Measurements from ENCODE around the gene SUV39H2. TPM values are rescaled to one million over a fixed set of nuclear protein-coding genes. Genes with fewer than 3 reads are reported as not detected.

The SUV39H2 gene
- total RNA-seq, 1 donor from 2014 or later: 8.1 TPM

DNA sequence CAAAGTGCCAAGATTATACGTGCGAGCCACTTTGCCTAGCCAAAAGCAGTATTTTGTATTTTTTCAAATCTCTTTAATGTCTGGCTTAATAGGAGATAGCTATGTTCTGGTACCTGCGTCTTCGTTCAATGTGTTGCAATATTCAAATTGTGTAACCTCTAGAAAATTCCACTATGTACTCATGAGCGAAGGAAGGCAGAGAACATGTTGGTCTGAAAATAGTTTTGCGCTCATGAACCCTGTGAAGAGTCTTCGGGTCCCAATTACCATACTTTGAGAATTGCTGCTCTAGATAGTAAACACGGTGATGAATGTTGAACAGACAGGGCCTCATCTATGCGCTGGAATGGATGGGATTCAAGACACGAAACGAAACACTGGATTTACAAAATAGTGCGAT is 2.7 kb upstream of the SUV39H2 start:
- ATAC-seq (ENCODE audit: low read depth): no peak
- Mint-ChIP-seq H3K27ac (no peak overlapping the region), H3K4me3 (peak overlapping the region; percentile 12), H3K27me3 (no peaks in the 10 kb centered on the region), H3K9me3 (no peaks in the 10 kb centered on the region), H3K36me3 (ENCODE audit: low read depth) (peaks cover 12% of the 10 kb centered on the region), H3K4me1 (peaks cover 25% of the 10 kb centered on the region)
- TF ChIP-seq, protein P1, sequence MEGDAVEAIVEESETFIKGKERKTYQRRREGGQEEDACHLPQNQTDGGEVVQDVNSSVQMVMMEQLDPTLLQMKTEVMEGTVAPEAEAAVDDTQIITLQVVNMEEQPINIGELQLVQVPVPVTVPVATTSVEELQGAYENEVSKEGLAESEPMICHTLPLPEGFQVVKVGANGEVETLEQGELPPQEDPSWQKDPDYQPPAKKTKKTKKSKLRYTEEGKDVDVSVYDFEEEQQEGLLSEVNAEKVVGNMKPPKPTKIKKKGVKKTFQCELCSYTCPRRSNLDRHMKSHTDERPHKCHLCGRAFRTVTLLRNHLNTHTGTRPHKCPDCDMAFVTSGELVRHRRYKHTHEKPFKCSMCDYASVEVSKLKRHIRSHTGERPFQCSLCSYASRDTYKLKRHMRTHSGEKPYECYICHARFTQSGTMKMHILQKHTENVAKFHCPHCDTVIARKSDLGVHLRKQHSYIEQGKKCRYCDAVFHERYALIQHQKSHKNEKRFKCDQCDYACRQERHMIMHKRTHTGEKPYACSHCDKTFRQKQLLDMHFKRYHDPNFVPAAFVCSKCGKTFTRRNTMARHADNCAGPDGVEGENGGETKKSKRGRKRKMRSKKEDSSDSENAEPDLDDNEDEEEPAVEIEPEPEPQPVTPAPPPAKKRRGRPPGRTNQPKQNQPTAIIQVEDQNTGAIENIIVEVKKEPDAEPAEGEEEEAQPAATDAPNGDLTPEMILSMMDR (IDR thresholded peaks at IDR 0.05): no peak
- intact Hi-C loops (cut with micrococcal nuclease): loop anchor here (10.0 kb wide), 1 partner anchor 1291 kb away; the partner anchor contains the start of gene PRPF18
- ChIA-PET CTCF (no interaction called here), POLR2A (interaction anchor here (0.6 to 0.7 kb wide), 2 partner anchors 144 to 1532 kb away, joined by 3 read pairs; no protein-coding TSS in a partner anchor)
- DNase-seq: no peak

GRCh38 chr10:14876764-14877163 is 1.9 kb upstream of the SUV39H2 start:
- DNase-seq (no peak), ATAC-seq (ENCODE audit: low read depth) (no peak)
- intact Hi-C loops (cut with micrococcal nuclease): loop anchor here (10.0 kb wide), 1 partner anchor 1292 kb away; the partner anchor contains the start of gene PRPF18
- TF ChIP-seq, protein P1 (IDR thresholded peaks at IDR 0.05): no peak
- no peaks in the 10 kb centered on the region for H3K9me3 Mint-ChIP-seq
- peak overlapping the region; percentile 94 for H3K4me3 Mint-ChIP-seq
- H3K36me3 Mint-ChIP-seq (ENCODE audit: low read depth): peaks cover 4% of the 10 kb centered on the region
- ChIA-PET POLR2A (interaction anchor here (0.7 kb wide), 1 partner anchor 1533 kb away, joined by 3 read pairs; no protein-coding TSS in a partner anchor), CTCF (no interaction called here)
- peak overlapping the region; percentile 24 for H3K27ac Mint-ChIP-seq
- no peaks in the 10 kb centered on the region for H3K27me3 Mint-ChIP-seq
- peaks cover 25% of the 10 kb centered on the region for H3K4me1 Mint-ChIP-seq

GRCh38 chr10:14879124-14879927 is 660 bp downstream of the SUV39H2 start:
- Mint-ChIP-seq H3K9me3 (no peaks in the 10 kb centered on the region), H3K27ac (peak overlapping the region; percentile 72), H3K27me3 (no peaks in the 10 kb centered on the region), H3K4me3 (peak overlapping the region; percentile 89), H3K36me3 (ENCODE audit: low read depth) (peaks cover 4% of the 10 kb centered on the region), H3K4me1 (peaks cover 25% of the 10 kb centered on the region)
- ATAC-seq (ENCODE audit: low read depth) (peak; percentile 5), DNase-seq (no peak)
- ChIA-PET POLR2A (interaction anchor here (0.7 to 2.6 kb wide), 14 partner anchors 9 to 694 kb away, joined by 3 to 27 read pairs (median 4); partner anchors contain the start of genes CDNF, DCLRE1C, HSPA14 and MEIG1), CTCF (interaction anchor here (0.9 to 1.6 kb wide), 3 partner anchors 10 to 42 kb away, joined by 3 to 4 read pairs (median 3); partner anchors contain the start of gene CDNF)
- TF ChIP-seq, protein P1 (IDR thresholded peaks at IDR 0.05): no peak
- intact Hi-C loops (cut with micrococcal nuclease): loop anchor here (2.0 to 10.0 kb wide), 3 partner anchors 47 to 1295 kb away; partner anchors contain the start of genes NMT2 and PRPF18

- ChIA-PET CTCF (interaction anchor here (1.6 kb wide), 1 partner anchor 10 kb away, joined by 3 read pairs; no protein-coding TSS in a partner anchor), POLR2A (interaction anchor here (0.7 to 3.1 kb wide), 5 partner anchors 9 to 280 kb away, joined by 3 to 13 read pairs (median 4); partner anchors contain the start of genes CDNF, HSPA14 and MSANTD7)
- Mint-ChIP-seq H3K27ac (no peak overlapping the region), H3K27me3 (no peaks in the 10 kb centered on the region), H3K9me3 (no peaks in the 10 kb centered on the region), H3K36me3 (ENCODE audit: low read depth) (peaks cover 4% of the 10 kb centered on the region), H3K4me1 (peaks cover 25% of the 10 kb centered on the region), H3K4me3 (peak overlapping the region; percentile 89)
- TF ChIP-seq, protein P1 (IDR thresholded peaks at IDR 0.05): no peak
- DNase-seq (no peak), ATAC-seq (ENCODE audit: low read depth) (no peak)
- intact Hi-C loops (cut with micrococcal nuclease): loop anchor here (2.0 to 10.0 kb wide), 3 partner anchors 47 to 1295 kb away; partner anchors contain the start of genes NMT2 and PRPF18
Measured at GRCh38 chr10:14879928-14880193, 1.2 kb downstream of the SUV39H2 start.

GRCh38 chr10:14880229-14880628 is 1.6 kb downstream of the SUV39H2 start:
- no peaks in the 10 kb centered on the region for H3K27me3 Mint-ChIP-seq
- POLR2A ChIA-PET: interaction anchor here (0.7 to 3.1 kb wide), 6 partner anchors 9 to 280 kb away, joined by 3 to 13 read pairs (median 5); partner anchors contain the start of genes CDNF, HSPA14, MEIG1 and MSANTD7
- DNase-seq (no peak), ATAC-seq (ENCODE audit: low read depth) (no peak)
- H3K9me3 Mint-ChIP-seq: no peaks in the 10 kb centered on the region
- intact Hi-C loops (cut with micrococcal nuclease): no loop called here
- H3K27ac Mint-ChIP-seq: no peak overlapping the region
- peaks cover 4% of the 10 kb centered on the region for H3K36me3 Mint-ChIP-seq (ENCODE audit: low read depth)
- H3K4me3 Mint-ChIP-seq: peak overlapping the region; percentile 89
- CTCF ChIA-PET: interaction anchor here (1.4 to 1.6 kb wide), 2 partner anchors 9 to 381 kb away, joined by 3 to 4 read pairs; no protein-coding TSS in a partner anchor
- H3K4me1 Mint-ChIP-seq: peaks cover 25% of the 10 kb centered on the region
- TF ChIP-seq, protein P1 (IDR thresholded peaks at IDR 0.05): no peak

Measured in activated B cell treated with CpG ODN at 0.5 μM for 24 hours (primary cell).